HFF-Myc (cell line): ENCODE results near the gene GALNS.

Source experiments
- DNase-seq: peaks from one replicate; pipeline ENCODE4 v3.0.0-alpha.2; 2011; ENCODE audit warnings: low read depth; ENCODE audit errors: extremely low read depth
- H3K4me3 ChIP-seq: replicated peaks from 2 replicates; pipeline ENCODE4 v1.5.1; 2011; ENCODE audit warnings: low read depth, mild to moderate bottlenecking, control low read depth, low read length
- CTCF ChIP-seq: IDR thresholded peaks from 2 replicates; pipeline ENCODE4 v1.5.1; 2012; ENCODE audit warnings: mild to moderate bottlenecking, low read depth, low read length, control low read depth; ENCODE audit errors: missing control alignments

Gene GALNS

GRCh38 chr16:88888057-88888456, 31.3 kb upstream of the GALNS start:
- DNase-seq, result no peak
- H3K4me3 ChIP-seq, result no peak overlapping the region
- no peak for TF ChIP-seq CTCF

- no peak overlapping the region for H3K4me3 ChIP-seq
- DNase-seq, result no peak
- TF ChIP-seq CTCF, result no peak
These were observed 30.2 kb upstream of the GALNS start for GRCh38 chr16:88886845-88887521.

- no peak for DNase-seq
- no peak for TF ChIP-seq CTCF
- H3K4me3 ChIP-seq, result no peak overlapping the region
These were observed 29.7 kb upstream of the GALNS start for GRCh38 chr16:88886420-88886844.

- TF ChIP-seq CTCF, result no peak
- no peak for DNase-seq
- no peak overlapping the region for H3K4me3 ChIP-seq
These were observed 29.0 kb upstream of the GALNS start for GRCh38 chr16:88885693-88886280.

- H3K4me3 ChIP-seq, result no peak overlapping the region
- DNase-seq, result no peak
- TF ChIP-seq CTCF, result no peak
These were observed 28.0 kb upstream of the GALNS start for GRCh38 chr16:88884569-88885271.

GRCh38 chr16:88883946-88884345, 27.2 kb upstream of the GALNS start:
- DNase-seq, result no peak
- H3K4me3 ChIP-seq, result no peak overlapping the region
- no peak for TF ChIP-seq CTCF
